ENCODE results near the gene NXPH1. TPM values are rescaled to one million over a fixed set of nuclear protein-coding genes. Genes with fewer than 3 reads are reported as not detected.

NXPH1 gene
- total and polyA plus RNA-seq, 2 experiments from 2014 or later = 0.45 to 3.0 TPM

GRCh38 chr7:8396294-8396693, 37.1 kb upstream of the NXPH1 start:
- Histone ChIP-seq H3K9me2 (ENCODE audit: insufficient read depth) (peaks cover 27% of the 10 kb centered on the region), H3K4me3 (no peak overlapping the region), H3K27me3 (ENCODE audit: insufficient read depth) (no peaks in the 10 kb centered on the region), H3K36me3 (ENCODE audit: insufficient read depth) (no peaks in the 10 kb centered on the region), H3K79me2 (replicated peaks; ENCODE audit: insufficient read depth) (no peaks in the 10 kb centered on the region), H3K4me1 (ENCODE audit: insufficient read depth) (peaks cover 9% of the 10 kb centered on the region), H4K20me1 (replicated peaks; ENCODE audit: insufficient read depth) (no peaks in the 10 kb centered on the region), H3K27ac (ENCODE audit: low read depth) (no peak overlapping the region), H2AFZ (no peak overlapping the region), H3F3A (replicated peaks; ENCODE audit: low read depth) (no peaks in the 10 kb centered on the region), H3K4me2 (no peak overlapping the region)
- ATAC-seq = no peak
- H3K9me3 Mint-ChIP-seq = no peaks in the 10 kb centered on the region
- no peak overlapping the region for H3K27ac Mint-ChIP-seq
- H3K4me3 Mint-ChIP-seq = no peak overlapping the region
- peaks cover 1% of the 10 kb centered on the region for H3K27me3 Mint-ChIP-seq (ENCODE audit: insufficient read depth, low read depth, poor library complexity)
- TF ChIP-seq ETS1 (IDR thresholded peaks at IDR 0.05) (no peak), NANOG (IDR thresholded peaks at IDR 0.05; ENCODE audit: borderline replicate concordance) (no peak), ZNF462 (CRISPR knock-in tag; IDR thresholded peaks at IDR 0.05) (no peak), EZH2phosphoT487 (IDR thresholded peaks at IDR 0.05; ENCODE audit: unreplicated experiment) (no peak)
- peaks cover 5% of the 10 kb centered on the region for H3K4me1 Mint-ChIP-seq
- H3K36me3 Mint-ChIP-seq (ENCODE audit: low read depth) = no peaks in the 10 kb centered on the region
- no peak for DNase-seq (ENCODE audit: low spot score)

- Mint-ChIP-seq H3K36me3 (ENCODE audit: low read depth) (peaks cover 4% of the 10 kb centered on the region; the same call in 1 of the 3 replicates), H3K4me1 (peaks cover 10% of the 10 kb centered on the region), H3K9me3 (no peaks in the 10 kb centered on the region), H3K27me3 (ENCODE audit: insufficient read depth, low read depth, poor library complexity) (peaks cover 2% of the 10 kb centered on the region), H3K4me3 (no peak overlapping the region), H3K27ac (no peak overlapping the region)
- Histone ChIP-seq H3K36me3 (ENCODE audit: insufficient read depth) (no peaks in the 10 kb centered on the region), H3K4me2 (no peak overlapping the region), H2AFZ (no peak overlapping the region), H3K27ac (ENCODE audit: low read depth) (no peak overlapping the region), H3K79me2 (replicated peaks; ENCODE audit: insufficient read depth) (no peaks in the 10 kb centered on the region), H4K20me1 (replicated peaks; ENCODE audit: insufficient read depth) (no peaks in the 10 kb centered on the region), H3K9me2 (ENCODE audit: insufficient read depth) (0 out of 2 replicates have a peak, but pooled peaks cover 3% of the 10 kb centered on the region), H3K4me1 (ENCODE audit: insufficient read depth) (no peaks in the 10 kb centered on the region), H3F3A (replicated peaks; ENCODE audit: low read depth) (no peaks in the 10 kb centered on the region), H3K4me3 (no peak overlapping the region), H3K27me3 (ENCODE audit: insufficient read depth) (no peaks in the 10 kb centered on the region)
- DNase-seq (ENCODE audit: low spot score) = no peak
- no peak for ATAC-seq
- no peak for TF ChIP-seq ZNF462 (CRISPR knock-in tag; IDR thresholded peaks at IDR 0.05)
Observed at GRCh38 chr7:8408871-8409270, 24.5 kb upstream of the NXPH1 start.
